ENCODE results near the gene UBAC2. TPM values are rescaled to one million over a fixed set of nuclear protein-coding genes. Genes with fewer than 3 reads are reported as not detected.

Gene UBAC2
- total RNA-seq, 1 donor from 2014 or later = 64.3 TPM

DNA sequence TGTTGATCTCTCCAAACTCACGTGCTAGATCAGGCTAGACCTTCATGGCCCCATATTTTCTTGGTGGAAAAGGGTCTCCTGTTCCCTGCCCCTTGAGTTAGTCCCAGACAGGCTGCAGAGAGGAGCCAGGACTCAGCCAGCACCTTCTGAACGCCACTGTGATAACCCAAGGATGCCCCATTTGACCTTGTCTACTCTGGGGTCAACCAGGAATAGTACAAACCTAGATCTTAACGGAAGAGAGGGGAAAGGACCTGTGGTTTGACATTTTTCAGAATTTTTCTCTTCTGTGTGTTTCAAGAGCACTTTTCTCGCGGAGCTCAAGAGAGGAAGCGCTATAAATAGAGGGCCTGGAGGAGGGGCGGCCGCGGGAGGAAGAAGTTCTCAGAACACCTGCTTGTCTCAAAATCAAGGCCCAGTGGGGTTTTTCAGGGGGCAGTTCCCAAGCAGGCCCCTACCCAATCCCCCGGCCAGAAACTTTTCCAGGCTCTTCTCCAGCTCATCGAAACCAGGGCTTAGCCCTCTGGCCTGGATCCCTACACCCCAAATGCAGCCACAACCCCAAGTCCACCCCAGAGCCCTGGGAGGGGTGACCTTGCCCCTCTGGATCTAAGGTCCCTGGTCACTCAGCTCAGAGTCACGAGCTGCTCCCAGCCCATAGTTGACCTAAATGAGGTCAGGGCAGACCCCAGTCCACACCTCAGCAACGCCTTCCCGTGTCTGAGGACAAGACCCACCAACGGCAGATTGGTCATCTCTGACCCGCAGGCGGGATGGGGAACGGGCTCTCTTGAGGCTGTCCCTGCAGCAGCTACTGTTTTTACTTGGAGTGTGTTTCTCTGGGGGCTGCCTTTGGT lies 225.1 kb downstream of the UBAC2 start:
- Mint-ChIP-seq H3K9me3 (peaks cover 3% of the 10 kb centered on the region), H3K4me3 (no peak overlapping the region), H3K4me1 (no peaks in the 10 kb centered on the region), H3K36me3 (no peaks in the 10 kb centered on the region), H3K27me3 (ENCODE audit: low read depth) (peaks cover 20% of the 10 kb centered on the region), H3K27ac (no peak overlapping the region)
- TF ChIP-seq, protein P1, sequence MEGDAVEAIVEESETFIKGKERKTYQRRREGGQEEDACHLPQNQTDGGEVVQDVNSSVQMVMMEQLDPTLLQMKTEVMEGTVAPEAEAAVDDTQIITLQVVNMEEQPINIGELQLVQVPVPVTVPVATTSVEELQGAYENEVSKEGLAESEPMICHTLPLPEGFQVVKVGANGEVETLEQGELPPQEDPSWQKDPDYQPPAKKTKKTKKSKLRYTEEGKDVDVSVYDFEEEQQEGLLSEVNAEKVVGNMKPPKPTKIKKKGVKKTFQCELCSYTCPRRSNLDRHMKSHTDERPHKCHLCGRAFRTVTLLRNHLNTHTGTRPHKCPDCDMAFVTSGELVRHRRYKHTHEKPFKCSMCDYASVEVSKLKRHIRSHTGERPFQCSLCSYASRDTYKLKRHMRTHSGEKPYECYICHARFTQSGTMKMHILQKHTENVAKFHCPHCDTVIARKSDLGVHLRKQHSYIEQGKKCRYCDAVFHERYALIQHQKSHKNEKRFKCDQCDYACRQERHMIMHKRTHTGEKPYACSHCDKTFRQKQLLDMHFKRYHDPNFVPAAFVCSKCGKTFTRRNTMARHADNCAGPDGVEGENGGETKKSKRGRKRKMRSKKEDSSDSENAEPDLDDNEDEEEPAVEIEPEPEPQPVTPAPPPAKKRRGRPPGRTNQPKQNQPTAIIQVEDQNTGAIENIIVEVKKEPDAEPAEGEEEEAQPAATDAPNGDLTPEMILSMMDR (IDR thresholded peaks at IDR 0.05; ENCODE audit: unreplicated experiment) = no peak
- DNase-seq (ENCODE audit: low spot score in 2 of 2, unreplicated experiment in 2 of 2) = no peak

DNA sequence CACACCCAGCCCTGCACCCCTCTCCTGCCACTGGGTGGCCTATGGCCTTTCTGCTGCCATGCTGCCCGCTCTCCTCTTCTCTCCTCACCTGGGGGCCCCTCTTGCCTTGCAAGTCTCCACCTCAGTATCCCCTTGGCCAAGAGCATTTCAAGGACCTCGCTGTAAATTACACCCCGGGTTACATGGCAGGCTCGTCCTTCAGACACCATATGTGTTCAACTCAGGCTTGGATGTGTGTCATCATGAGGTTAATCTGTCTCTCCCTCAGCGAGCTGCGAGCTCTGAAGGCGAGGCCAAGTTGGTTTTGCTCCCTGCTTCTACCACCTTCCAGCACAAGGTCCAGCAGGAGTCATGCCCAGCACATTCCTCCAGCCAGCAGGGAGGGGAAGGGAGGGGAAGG lies 225.8 kb downstream of the UBAC2 start:
- TF ChIP-seq, protein P1 (IDR thresholded peaks at IDR 0.05; ENCODE audit: unreplicated experiment) = no peak
- H3K4me1 Mint-ChIP-seq = no peaks in the 10 kb centered on the region
- peak in 1 of 2 experiments; percentile 30 for DNase-seq (ENCODE audit: low spot score in 2 of 2, unreplicated experiment in 2 of 2)
- no peak overlapping the region for H3K27ac Mint-ChIP-seq
- H3K4me3 Mint-ChIP-seq = no peak overlapping the region
- H3K36me3 Mint-ChIP-seq = no peaks in the 10 kb centered on the region
- peaks cover 3% of the 10 kb centered on the region for H3K9me3 Mint-ChIP-seq
- H3K27me3 Mint-ChIP-seq (ENCODE audit: low read depth) = peaks cover 15% of the 10 kb centered on the region

DNA sequence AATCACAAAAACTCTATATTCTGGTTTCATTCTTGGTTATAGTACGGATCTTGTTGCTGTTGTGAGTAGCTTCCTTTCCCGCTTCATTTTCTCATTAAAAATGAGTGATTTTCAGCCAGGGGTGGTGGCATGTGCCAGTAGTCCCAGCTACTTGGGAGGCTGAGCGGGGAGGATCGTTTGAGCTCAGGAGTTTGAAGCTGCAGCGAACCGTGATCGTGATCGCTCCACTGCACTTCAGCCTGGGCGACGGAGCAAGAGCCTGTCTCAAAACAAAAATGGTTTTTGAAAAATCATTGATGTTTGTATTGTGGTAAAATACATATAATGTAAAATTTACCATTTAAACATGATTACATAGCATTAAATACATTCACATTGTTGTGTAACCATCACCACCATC lies 229.0 kb downstream of the UBAC2 start:
- TF ChIP-seq, protein P1 (IDR thresholded peaks at IDR 0.05; ENCODE audit: unreplicated experiment) = no peak
- Mint-ChIP-seq H3K4me1 (peaks cover 8% of the 10 kb centered on the region), H3K27me3 (ENCODE audit: low read depth) (peaks cover 4% of the 10 kb centered on the region), H3K4me3 (no peak overlapping the region), H3K9me3 (peaks cover 3% of the 10 kb centered on the region), H3K36me3 (no peaks in the 10 kb centered on the region), H3K27ac (no peak overlapping the region)
- DNase-seq (ENCODE audit: low spot score in 2 of 2, unreplicated experiment in 2 of 2) = no peak

DNA sequence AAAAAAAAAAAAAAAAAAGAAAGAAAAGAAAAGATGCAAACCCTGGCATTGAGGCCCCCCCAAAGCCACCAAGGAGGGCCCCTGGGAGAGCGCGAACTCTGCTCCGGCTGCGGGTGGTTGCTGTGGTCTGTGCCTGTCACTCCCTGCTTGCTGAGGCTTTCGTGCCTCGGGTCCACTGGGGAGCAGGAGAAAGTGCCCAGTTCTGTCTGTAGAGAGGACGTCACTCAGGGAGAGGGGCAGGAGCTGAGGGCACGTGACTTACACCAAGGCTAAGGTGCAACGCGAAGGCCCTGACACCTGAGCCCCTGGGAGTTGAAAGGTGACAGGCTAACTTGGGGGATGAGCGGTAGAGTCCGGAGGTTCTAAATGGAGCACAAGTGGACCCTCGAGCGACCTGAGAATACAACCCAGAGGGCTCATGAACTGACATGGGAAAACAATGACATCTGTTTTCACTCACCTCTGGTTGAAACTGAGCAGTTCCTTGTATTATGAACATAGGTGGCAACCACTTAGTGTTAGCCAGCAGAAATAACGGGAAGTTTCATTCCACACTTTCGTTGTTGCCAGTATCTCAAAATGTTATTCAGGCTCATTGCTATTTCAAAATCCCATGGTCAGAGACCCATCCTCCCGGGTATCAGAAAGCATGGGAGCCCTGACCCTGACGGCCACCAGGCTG lies 231.4 kb downstream of the UBAC2 start:
- DNase-seq (ENCODE audit: low spot score in 2 of 2, unreplicated experiment in 2 of 2) = no peak
- H3K4me3 Mint-ChIP-seq = peak overlapping the region; percentile 33
- H3K9me3 Mint-ChIP-seq = peaks cover 3% of the 10 kb centered on the region
- H3K4me1 Mint-ChIP-seq = peaks cover 16% of the 10 kb centered on the region
- no peaks in the 10 kb centered on the region for H3K36me3 Mint-ChIP-seq
- no peak overlapping the region for H3K27ac Mint-ChIP-seq
- TF ChIP-seq, protein P1 (IDR thresholded peaks at IDR 0.05; ENCODE audit: unreplicated experiment) = no peak
- peaks cover 4% of the 10 kb centered on the region for H3K27me3 Mint-ChIP-seq (ENCODE audit: low read depth)

DNA sequence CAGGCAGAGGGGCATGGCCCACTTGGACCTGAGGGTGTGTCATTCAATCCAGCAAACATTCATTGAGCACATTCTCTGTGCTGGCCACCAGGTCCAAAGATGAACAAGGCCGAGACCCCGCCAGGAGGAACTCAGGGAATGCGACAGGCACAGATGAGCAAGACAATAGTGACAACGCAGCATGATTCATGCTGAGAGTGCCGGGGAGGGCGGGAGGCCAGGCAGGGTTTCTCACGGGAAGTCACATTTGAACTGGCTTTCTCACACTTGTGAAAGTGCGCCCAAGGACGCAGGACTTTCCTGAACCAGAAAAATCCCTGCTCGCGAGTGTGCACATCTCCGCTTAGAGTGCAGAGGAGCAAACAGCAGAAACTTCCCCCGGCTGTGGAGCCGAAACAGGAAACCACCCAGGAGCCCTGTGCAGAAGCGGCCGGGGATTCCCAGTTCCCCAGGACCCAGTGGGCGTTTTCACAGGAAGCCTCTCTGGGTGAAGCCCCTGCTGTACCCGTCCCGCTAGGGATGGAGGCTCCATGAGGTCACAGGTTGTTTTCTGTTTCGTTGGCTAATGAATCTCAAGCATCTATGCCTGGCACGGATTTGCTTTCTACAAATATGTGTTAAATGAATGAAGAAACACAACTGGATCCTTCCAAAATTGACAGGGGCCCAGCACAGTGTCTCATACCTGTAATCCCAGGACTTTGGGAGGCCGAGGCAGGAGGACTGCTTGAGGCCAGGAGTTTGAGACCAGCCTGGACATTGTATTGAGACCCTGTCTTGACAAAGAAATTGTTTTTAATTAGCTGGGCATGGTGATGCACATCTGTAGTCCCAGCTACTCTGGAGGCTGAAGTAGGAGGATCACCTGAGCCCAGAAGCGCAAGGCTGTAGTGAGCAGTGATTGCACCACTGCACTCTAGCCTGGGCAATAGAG lies 232.2 kb downstream of the UBAC2 start:
- peaks cover 2% of the 10 kb centered on the region for H3K9me3 Mint-ChIP-seq
- peak overlapping the region; percentile 33 for H3K4me3 Mint-ChIP-seq
- no peak overlapping the region for H3K27ac Mint-ChIP-seq
- DNase-seq (ENCODE audit: low spot score in 2 of 2, unreplicated experiment in 2 of 2) = no peak
- peaks cover 17% of the 10 kb centered on the region for H3K4me1 Mint-ChIP-seq
- peaks cover 2% of the 10 kb centered on the region for H3K27me3 Mint-ChIP-seq (ENCODE audit: low read depth)
- no peaks in the 10 kb centered on the region for H3K36me3 Mint-ChIP-seq
- TF ChIP-seq, protein P1 (IDR thresholded peaks at IDR 0.05; ENCODE audit: unreplicated experiment) = no peak
